Astrocyte of the cerebellum (primary cell): Measurements from ENCODE around the gene FAM78A.

Experiments used
- DNase-seq: peaks from one replicate; pipeline ENCODE4 v3.0.0-alpha.2; 2011; ENCODE audit warnings: low read depth
- H3K4me3 ChIP-seq: 2 replicates; pipeline ENCODE4 v1.5.1; 2011; ENCODE audit warnings: mild to moderate bottlenecking, low read depth, low read length, moderate library complexity
- CTCF ChIP-seq: IDR thresholded peaks from 2 replicates; pipeline ENCODE4 v1.5.1; 2012; ENCODE audit warnings: low read length, low read depth, moderate library complexity, mild to moderate bottlenecking; ENCODE audit errors: missing control alignments
- in situ Hi-C: cut with HindIII; loops from 2 replicates; pipeline ENCODE4 v1.10.0; 2017; ENCODE audit warnings: low sequenced_read_pairs

FAM78A gene

GRCh38 chr9:131227112-131227958 lies 49.0 kb downstream of the FAM78A start:
- no peak overlapping the region for H3K4me3 ChIP-seq
- TF ChIP-seq CTCF, result no peak
- in situ Hi-C loops, result no loop called here
- no peak for DNase-seq

GRCh38 chr9:131226226-131226625 lies 50.1 kb downstream of the FAM78A start:
- DNase-seq, result no peak
- in situ Hi-C loops, result no loop called here
- TF ChIP-seq CTCF, result no peak
- H3K4me3 ChIP-seq, result no peak overlapping the region

- no peak for TF ChIP-seq CTCF
- no peak for DNase-seq
- no peak overlapping the region for H3K4me3 ChIP-seq
- in situ Hi-C loops, result no loop called here
Observed at GRCh38 chr9:131222460-131222859, 53.9 kb downstream of the FAM78A start.

- no peak for DNase-seq
- in situ Hi-C loops, result no loop called here
Observed at GRCh38 chr9:131220485-131220884, 55.8 kb downstream of the FAM78A start.

GRCh38 chr9:131218370-131218769 lies 57.9 kb downstream of the FAM78A start:
- DNase-seq, result no peak
- in situ Hi-C loops, result no loop called here
- H3K4me3 ChIP-seq, result no peak overlapping the region
- TF ChIP-seq CTCF, result no peak

More at GRCh38 chr9:131220485-131220884, 55.8 kb downstream of the FAM78A start:
- no peak for TF ChIP-seq CTCF
- no peak overlapping the region for H3K4me3 ChIP-seq

- no peak overlapping the region for H3K4me3 ChIP-seq
- DNase-seq, result no peak
- TF ChIP-seq CTCF, result no peak
- in situ Hi-C loops, result no loop called here
Observed at GRCh38 chr9:131217331-131218031, 58.8 kb downstream of the FAM78A start.
